ENCODE measurements around the gene PCMT1. TPM values are rescaled to one million over a fixed set of nuclear protein-coding genes. Genes with fewer than 3 reads are reported as not detected.

PCMT1 gene
- total and polyA plus RNA-seq, 2 of the 13 experiments (the other 11 are each of a cell fraction or from before 2014, with no cell fraction given): 112 to 169 TPM

DNA sequence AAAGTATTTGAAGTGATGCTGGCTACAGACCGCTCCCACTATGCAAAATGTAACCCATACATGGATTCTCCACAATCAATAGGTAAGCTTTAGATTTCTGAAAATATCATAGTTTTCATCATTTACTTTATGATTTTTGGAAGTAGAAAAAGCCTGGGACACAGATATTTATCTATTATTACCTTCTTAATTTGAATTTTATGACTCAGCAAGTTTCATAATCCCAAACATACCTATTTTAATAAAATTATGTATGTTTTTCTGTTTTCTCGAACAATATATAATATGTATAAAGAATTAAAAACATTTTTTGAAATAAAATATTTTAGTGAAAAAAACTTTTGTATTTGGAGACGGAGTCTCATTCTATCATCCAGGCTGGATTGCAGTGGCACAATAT lies 21.6 kb downstream of the PCMT1 start:
- DNase-seq (ENCODE audit: low spot score) (no peak), ATAC-seq (no peak), FAIRE-seq (no peak)
- TF ChIP-seq, protein P1, sequence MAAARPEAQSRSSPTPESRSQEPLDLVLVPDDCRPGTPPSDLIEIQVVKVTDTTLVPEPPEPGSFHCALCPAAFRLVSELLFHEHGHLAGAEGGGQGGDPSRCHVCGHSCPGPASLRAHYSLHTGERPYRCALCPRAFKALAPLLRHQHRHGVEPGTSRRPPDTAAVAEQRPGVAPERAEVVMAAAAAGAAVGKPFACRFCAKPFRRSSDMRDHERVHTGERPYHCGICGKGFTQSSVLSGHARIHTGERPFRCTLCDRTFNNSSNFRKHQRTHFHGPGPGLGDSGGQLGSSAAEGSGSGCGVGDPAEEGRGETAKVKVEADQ (CRISPR knock-in tag; IDR thresholded peaks at IDR 0.05; ENCODE audit: borderline replicate concordance): no peak
- TF ChIP-seq MAFK (conservative IDR thresholded peaks at IDR 0.05 in 1 of 2, IDR thresholded peaks at IDR 0.05 in 1 of 2; ENCODE audit: low read length in 2 of 2): peak in 1 of 2 experiments; percentile 51; a peak in 1 of 4 replicates
- Histone ChIP-seq H3K9ac (ENCODE audit: insufficient read depth, low read depth, low read length) (no peak overlapping the region), H3K4me2 (ENCODE audit: low read depth, low read length) (no peak overlapping the region), H3K4me1 (ENCODE audit: insufficient read depth, low read length) (no peaks in the 10 kb centered on the region), H3K27me3 (ENCODE audit: control insufficient read depth in 1 of 2, insufficient read depth in 2 of 2, low read length in 2 of 2) (no peaks in the 10 kb centered on the region), H4K20me1 (ENCODE audit: insufficient read depth, low read length) (no peaks in the 10 kb centered on the region), H3K4me3 (replicated peaks in 1 of 3; ENCODE audit: insufficient read depth in 1 of 3, low read depth in 2 of 3, low read length in 3 of 3) (no peak overlapping the region), H2AFZ (ENCODE audit: low read length) (no peak overlapping the region), H3K27ac (ENCODE audit: extremely low read length, insufficient read depth, low read length) (no peak overlapping the region), H3K79me2 (ENCODE audit: insufficient read depth, low read length) (peaks cover 32% of the 10 kb centered on the region), H3K36me3 (replicated peaks in 1 of 2; ENCODE audit: control insufficient read depth in 1 of 2, insufficient read depth in 2 of 2, low read length in 2 of 2) (peaks cover 15 to 63% of the 10 kb centered on the region in 2 experiments), H3K9me3 (ENCODE audit: low read length) (0 out of 2 replicates have a peak, but pooled peaks cover 2% of the 10 kb centered on the region)
- in situ Hi-C loops (cut with HindIII; ENCODE audit: extremely low pct_ligation_motif_present, low pct_unique_long_range_greater_than_20kb): no loop called here
- intact Hi-C loops (cut with micrococcal nuclease; ENCODE audit: unreplicated experiment): no loop called here
- ChIA-PET POLR2A (interaction anchor here (1.3 kb wide), 1 partner anchor 17 kb away, joined by 3 read pairs; no protein-coding TSS in a partner anchor), CTCF (ENCODE audit: low intra/inter-chr PET ratio, low total read pairs) (no interaction called here)
- BruUV-seq (replicated peaks): no TSS peak
- whole genome bisulfite sequencing (ENCODE audit: low lambda C conversion rate): 98% methylated on average over 3 of the region's 3 CpGs

DNA sequence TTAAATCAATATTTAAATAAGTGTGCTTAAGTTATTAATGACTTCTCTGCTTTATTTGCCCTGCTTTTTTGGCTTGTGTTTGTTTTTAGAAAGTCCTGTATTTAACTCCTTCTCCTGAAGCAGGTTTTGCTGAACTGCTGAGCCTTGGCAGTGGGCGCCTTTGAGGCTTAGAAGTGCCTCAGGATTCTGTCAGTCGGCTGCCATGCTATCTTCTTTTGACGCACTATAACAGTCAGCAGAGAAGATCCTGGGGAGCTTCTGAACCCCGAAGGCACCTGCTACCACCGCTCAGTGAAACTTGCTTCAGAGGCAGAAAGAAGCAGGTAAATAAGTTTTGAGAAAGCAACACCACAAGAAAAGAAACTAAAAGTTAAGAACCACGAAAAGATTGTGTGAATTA lies 22.4 kb downstream of the PCMT1 start:
- ATAC-seq: no peak
- Histone ChIP-seq H3K4me2 (ENCODE audit: low read depth, low read length) (no peak overlapping the region), H3K79me2 (ENCODE audit: insufficient read depth, low read length) (peaks cover 25% of the 10 kb centered on the region), H3K9ac (ENCODE audit: insufficient read depth, low read depth, low read length) (no peak overlapping the region), H3K4me3 (replicated peaks in 1 of 3; ENCODE audit: insufficient read depth in 1 of 3, low read depth in 2 of 3, low read length in 3 of 3) (no peak overlapping the region), H3K4me1 (ENCODE audit: insufficient read depth, low read length) (no peaks in the 10 kb centered on the region), H2AFZ (ENCODE audit: low read length) (no peak overlapping the region), H3K36me3 (replicated peaks in 1 of 2; ENCODE audit: control insufficient read depth in 1 of 2, insufficient read depth in 2 of 2, low read length in 2 of 2) (peaks cover 17 to 63% of the 10 kb centered on the region in 2 experiments; a peak in 4 of 5 replicates), H4K20me1 (ENCODE audit: insufficient read depth, low read length) (no peaks in the 10 kb centered on the region), H3K27me3 (ENCODE audit: control insufficient read depth in 1 of 2, insufficient read depth in 2 of 2, low read length in 2 of 2) (no peaks in the 10 kb centered on the region), H3K27ac (ENCODE audit: extremely low read length, insufficient read depth, low read length) (no peak overlapping the region), H3K9me3 (ENCODE audit: low read length) (no peaks in the 10 kb centered on the region)
- POLR2A ChIA-PET: no interaction called here
- intact Hi-C loops (cut with micrococcal nuclease; ENCODE audit: unreplicated experiment) (no loop called here), in situ Hi-C loops (cut with HindIII; ENCODE audit: extremely low pct_ligation_motif_present, low pct_unique_long_range_greater_than_20kb) (no loop called here)
- BruUV-seq (replicated peaks): no TSS peak
- no peak for DNase-seq (ENCODE audit: low spot score)
- FAIRE-seq: no peak
- CTCF ChIA-PET (ENCODE audit: low intra/inter-chr PET ratio, low total read pairs): no interaction called here
- 98% methylated on average over 6 of the region's 6 CpGs for WGBS (ENCODE audit: low lambda C conversion rate)
- TF ChIP-seq, protein P2, sequence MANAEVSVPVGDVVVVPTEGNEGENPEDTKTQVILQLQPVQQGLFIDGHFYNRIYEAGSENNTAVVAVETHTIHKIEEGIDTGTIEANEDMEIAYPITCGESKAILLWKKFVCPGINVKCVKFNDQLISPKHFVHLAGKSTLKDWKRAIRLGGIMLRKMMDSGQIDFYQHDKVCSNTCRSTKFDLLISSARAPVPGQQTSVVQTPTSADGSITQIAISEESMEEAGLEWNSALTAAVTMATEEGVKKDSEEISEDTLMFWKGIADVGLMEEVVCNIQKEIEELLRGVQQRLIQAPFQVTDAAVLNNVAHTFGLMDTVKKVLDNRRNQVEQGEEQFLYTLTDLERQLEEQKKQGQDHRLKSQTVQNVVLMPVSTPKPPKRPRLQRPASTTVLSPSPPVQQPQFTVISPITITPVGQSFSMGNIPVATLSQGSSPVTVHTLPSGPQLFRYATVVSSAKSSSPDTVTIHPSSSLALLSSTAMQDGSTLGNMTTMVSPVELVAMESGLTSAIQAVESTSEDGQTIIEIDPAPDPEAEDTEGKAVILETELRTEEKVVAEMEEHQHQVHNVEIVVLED (CRISPR knock-in tag; IDR thresholded peaks at IDR 0.05; ENCODE audit: borderline replicate concordance): no peak
- TF ChIP-seq GFI1 (CRISPR knock-in tag; IDR thresholded peaks at IDR 0.05; ENCODE audit: borderline replicate concordance): no peak
- no peak for TF ChIP-seq FOXA1 (IDR thresholded peaks at IDR 0.05)
- TF ChIP-seq FOXA1 (CRISPR knock-in tag; IDR thresholded peaks at IDR 0.05): no peak
- TF ChIP-seq MEF2D (CRISPR knock-in tag; IDR thresholded peaks at IDR 0.05): no peak
- TF ChIP-seq, protein P3, sequence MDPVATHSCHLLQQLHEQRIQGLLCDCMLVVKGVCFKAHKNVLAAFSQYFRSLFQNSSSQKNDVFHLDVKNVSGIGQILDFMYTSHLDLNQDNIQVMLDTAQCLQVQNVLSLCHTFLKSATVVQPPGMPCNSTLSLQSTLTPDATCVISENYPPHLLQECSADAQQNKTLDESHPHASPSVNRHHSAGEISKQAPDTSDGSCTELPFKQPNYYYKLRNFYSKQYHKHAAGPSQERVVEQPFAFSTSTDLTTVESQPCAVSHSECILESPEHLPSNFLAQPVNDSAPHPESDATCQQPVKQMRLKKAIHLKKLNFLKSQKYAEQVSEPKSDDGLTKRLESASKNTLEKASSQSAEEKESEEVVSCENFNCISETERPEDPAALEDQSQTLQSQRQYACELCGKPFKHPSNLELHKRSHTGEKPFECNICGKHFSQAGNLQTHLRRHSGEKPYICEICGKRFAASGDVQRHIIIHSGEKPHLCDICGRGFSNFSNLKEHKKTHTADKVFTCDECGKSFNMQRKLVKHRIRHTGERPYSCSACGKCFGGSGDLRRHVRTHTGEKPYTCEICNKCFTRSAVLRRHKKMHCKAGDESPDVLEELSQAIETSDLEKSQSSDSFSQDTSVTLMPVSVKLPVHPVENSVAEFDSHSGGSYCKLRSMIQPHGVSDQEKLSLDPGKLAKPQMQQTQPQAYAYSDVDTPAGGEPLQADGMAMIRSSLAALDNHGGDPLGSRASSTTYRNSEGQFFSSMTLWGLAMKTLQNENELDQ (CRISPR knock-in tag; IDR thresholded peaks at IDR 0.05; ENCODE audit: borderline replicate concordance): no peak
- no peak for TF ChIP-seq FOXP1 (IDR thresholded peaks at IDR 0.05)
- no peak for TF ChIP-seq FOXP1 (CRISPR knock-in tag; IDR thresholded peaks at IDR 0.05)
- TF ChIP-seq ZNF674 (CRISPR knock-in tag; IDR thresholded peaks at IDR 0.05; ENCODE audit: low read depth): no peak
- no peak for TF ChIP-seq KDM2A (CRISPR knock-in tag; IDR thresholded peaks at IDR 0.05; ENCODE audit: borderline replicate concordance, low read depth)
- TF ChIP-seq SOX13 (IDR thresholded peaks at IDR 0.05): no peak
- no peak for TF ChIP-seq SOX13 (CRISPR knock-in tag; conservative IDR thresholded peaks at IDR 0.05 in 1 of 2, IDR thresholded peaks at IDR 0.05 in 1 of 2)
- no peak for TF ChIP-seq NFYC (CRISPR knock-in tag; IDR thresholded peaks at IDR 0.05)
- no peak for TF ChIP-seq ZNF766 (CRISPR knock-in tag; IDR thresholded peaks at IDR 0.05; ENCODE audit: borderline replicate concordance)
